Measurements from ENCODE around the gene MSH2.
"Not testable (repeated sequence)": the region's sequence is repeated elsewhere in the genome, so short reads cannot be mapped to it uniquely, and the experiment has no call there.

The MSH2 gene

DNA sequence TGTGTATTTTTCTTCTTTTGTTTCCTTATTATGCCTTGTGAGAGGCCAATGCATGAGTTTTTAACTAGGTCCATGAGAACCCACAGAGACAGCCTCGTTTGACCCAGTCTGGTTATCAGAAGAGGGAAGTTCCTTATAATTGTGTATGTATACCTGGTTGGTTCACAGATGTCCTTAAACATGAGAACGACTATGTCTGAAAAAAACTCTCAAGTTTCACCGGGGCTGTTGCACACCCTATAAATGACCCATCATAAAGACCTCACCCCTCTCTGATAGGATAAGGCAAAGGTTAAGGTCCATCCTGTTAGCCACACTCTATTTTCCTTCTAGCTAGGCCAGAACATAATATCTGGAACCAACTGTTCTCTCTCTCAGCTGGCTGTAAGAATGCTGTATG lies 42.7 kb upstream of the MSH2 start:
- TF ChIP-seq, protein P1, sequence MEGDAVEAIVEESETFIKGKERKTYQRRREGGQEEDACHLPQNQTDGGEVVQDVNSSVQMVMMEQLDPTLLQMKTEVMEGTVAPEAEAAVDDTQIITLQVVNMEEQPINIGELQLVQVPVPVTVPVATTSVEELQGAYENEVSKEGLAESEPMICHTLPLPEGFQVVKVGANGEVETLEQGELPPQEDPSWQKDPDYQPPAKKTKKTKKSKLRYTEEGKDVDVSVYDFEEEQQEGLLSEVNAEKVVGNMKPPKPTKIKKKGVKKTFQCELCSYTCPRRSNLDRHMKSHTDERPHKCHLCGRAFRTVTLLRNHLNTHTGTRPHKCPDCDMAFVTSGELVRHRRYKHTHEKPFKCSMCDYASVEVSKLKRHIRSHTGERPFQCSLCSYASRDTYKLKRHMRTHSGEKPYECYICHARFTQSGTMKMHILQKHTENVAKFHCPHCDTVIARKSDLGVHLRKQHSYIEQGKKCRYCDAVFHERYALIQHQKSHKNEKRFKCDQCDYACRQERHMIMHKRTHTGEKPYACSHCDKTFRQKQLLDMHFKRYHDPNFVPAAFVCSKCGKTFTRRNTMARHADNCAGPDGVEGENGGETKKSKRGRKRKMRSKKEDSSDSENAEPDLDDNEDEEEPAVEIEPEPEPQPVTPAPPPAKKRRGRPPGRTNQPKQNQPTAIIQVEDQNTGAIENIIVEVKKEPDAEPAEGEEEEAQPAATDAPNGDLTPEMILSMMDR (IDR thresholded peaks at IDR 0.05; ENCODE audit: insufficient read depth, low read length, poor library complexity, severe bottlenecking): no peak
- no peaks in the 10 kb centered on the region for H3K36me3 ChIP-seq (ENCODE audit: control insufficient read depth, insufficient read depth, low read length)
- H3K27me3 ChIP-seq (replicated peaks; ENCODE audit: control insufficient read depth, insufficient read depth, low read length): no peaks in the 10 kb centered on the region
- DNase-seq (ENCODE audit: extremely low read depth, insufficient read length): no peak
- H3K4me3 ChIP-seq (replicated peaks; ENCODE audit: low read depth, low read length): no peak overlapping the region

DNA sequence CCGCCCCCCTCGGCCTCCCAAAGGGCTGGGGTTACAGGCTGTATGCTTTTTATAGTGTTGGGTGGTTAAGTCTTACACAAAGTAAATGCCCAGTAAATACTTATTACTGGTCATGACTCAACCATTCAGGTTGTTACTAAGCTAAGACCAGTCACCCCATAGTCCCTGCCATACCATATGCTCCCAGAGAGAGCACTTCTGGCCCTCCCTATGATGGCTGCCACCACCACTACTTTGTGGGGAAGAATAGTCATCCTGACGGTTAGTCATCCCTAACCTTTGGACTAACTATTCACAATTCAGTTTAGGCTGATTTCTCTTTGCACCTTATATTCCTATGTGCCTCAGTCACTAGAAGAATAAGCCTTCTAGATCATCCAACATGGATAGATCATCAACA lies 42.0 kb upstream of the MSH2 start:
- DNase-seq (ENCODE audit: extremely low read depth, insufficient read length): no peak

DNA sequence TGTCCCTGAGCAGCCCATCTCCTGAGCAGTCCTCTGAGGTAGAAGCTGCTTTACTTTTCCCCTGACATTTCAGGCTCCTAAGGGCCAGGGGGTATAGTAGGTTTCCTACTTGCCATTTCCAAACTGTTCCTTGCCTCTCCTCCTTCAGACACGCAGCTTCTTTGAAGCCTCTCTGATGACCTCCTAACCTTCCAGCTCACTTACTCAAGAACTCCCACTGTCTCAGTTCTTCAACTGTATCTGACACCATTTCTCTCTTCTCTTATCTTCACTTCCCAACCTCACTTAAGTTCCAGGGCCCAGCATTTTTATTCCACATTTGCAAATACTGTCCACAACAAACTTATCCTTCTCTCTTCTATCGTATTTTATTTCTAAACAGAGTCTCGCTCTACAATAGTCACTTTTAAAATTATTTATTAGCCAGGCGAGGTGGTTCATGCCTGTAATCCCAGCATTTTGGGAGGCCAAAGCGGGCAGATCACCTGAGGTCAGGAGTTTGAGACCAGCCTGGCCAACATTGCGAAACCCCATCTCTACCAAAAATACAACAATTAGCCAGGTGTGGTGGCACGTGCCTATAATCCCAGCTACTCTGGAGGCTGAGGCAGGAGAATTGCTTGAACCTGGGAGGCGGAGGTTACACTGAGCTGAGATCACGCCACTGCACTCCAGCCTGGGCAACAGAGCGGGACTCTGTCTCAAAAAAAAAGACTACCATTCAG lies 41.3 kb upstream of the MSH2 start:
- not testable (repeated sequence) for H3K4me3 ChIP-seq (replicated peaks; ENCODE audit: low read depth, low read length); H3K27me3 ChIP-seq (replicated peaks; ENCODE audit: control insufficient read depth, insufficient read depth, low read length); DNase-seq (ENCODE audit: extremely low read depth, insufficient read length); H3K36me3 ChIP-seq (ENCODE audit: control insufficient read depth, insufficient read depth, low read length)

More for the DNA sequence above, 42.0 kb upstream of the MSH2 start:
- TF ChIP-seq, protein P1 (IDR thresholded peaks at IDR 0.05; ENCODE audit: insufficient read depth, low read length, poor library complexity, severe bottlenecking): no peak
- Histone ChIP-seq H3K4me3 (replicated peaks; ENCODE audit: low read depth, low read length) (no peak overlapping the region), H3K36me3 (ENCODE audit: control insufficient read depth, insufficient read depth, low read length) (no peaks in the 10 kb centered on the region), H3K27me3 (replicated peaks; ENCODE audit: control insufficient read depth, insufficient read depth, low read length) (no peaks in the 10 kb centered on the region)

DNA sequence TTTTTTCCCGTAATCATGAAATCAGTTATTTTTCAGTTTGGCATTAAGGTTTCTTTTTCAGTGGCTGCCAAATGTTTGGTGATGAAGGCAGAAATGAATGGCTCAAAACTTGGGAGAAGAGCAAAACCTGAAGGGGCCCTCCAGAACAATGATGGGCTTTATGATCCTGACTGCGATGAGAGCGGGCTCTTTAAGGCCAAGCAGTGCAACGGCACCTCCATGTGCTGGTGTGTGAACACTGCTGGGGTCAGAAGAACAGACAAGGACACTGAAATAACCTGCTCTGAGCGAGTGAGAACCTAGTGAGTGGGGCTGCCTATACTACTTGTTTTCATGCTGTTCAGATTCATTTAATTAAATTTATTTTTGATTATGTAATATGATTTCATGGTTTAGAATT lies 29.2 kb upstream of the MSH2 start:
- DNase-seq (ENCODE audit: extremely low read depth, insufficient read length): no peak
- TF ChIP-seq, protein P1 (IDR thresholded peaks at IDR 0.05; ENCODE audit: insufficient read depth, low read length, poor library complexity, severe bottlenecking): peak; percentile 3
- H3K27me3 ChIP-seq (replicated peaks; ENCODE audit: control insufficient read depth, insufficient read depth, low read length): no peaks in the 10 kb centered on the region; the same call in 1 of the 2 replicates
- no peak overlapping the region for H3K4me3 ChIP-seq (replicated peaks; ENCODE audit: low read depth, low read length)
- H3K36me3 ChIP-seq (ENCODE audit: control insufficient read depth, insufficient read depth, low read length): no peaks in the 10 kb centered on the region

DNA sequence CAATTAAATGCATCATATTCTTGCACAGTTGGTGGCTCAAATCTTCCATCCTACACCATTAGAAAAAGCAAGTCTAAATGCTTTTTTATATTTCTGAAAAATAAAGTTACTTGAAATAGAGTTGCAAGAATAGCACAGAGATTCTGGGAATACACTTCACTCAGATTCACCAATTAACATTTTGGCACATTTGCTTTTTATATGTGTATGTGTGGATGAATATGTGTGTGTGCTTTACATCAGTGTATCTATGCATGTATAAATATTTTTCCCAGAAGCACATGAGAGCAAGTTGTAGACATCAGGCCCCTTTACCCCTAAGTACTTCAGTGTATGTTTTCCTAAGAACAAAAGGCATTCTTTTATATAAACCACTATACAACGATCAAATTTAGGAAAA lies 27.6 kb upstream of the MSH2 start:
- Histone ChIP-seq H3K4me3 (replicated peaks; ENCODE audit: low read depth, low read length) (no peak overlapping the region), H3K36me3 (ENCODE audit: control insufficient read depth, insufficient read depth, low read length) (no peaks in the 10 kb centered on the region), H3K27me3 (replicated peaks; ENCODE audit: control insufficient read depth, insufficient read depth, low read length) (no peaks in the 10 kb centered on the region)
- no peak for DNase-seq (ENCODE audit: extremely low read depth, insufficient read length)
- TF ChIP-seq, protein P1 (IDR thresholded peaks at IDR 0.05; ENCODE audit: insufficient read depth, low read length, poor library complexity, severe bottlenecking): no peak

DNA sequence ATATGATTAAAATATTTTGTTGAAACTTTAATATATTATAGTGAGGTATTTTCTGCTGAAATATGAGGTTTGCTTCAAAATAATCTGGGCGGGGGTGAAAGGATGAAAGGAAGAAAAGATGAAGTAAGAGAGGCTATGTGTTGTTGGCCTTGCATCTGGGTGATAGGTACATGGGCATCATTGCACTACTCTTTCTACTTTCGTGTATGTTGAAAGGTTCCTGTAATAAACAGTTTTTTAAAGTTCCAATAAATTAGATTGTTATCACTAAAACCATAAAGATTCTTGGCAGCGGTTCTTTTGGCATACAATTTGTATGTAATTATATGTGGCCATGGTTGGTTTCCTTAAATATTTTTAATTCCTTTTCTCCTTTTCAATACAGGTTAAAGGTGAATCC lies 23.6 kb upstream of the MSH2 start:
- TF ChIP-seq, protein P1 (IDR thresholded peaks at IDR 0.05; ENCODE audit: insufficient read depth, low read length, poor library complexity, severe bottlenecking): no peak
- H3K27me3 ChIP-seq (replicated peaks; ENCODE audit: control insufficient read depth, insufficient read depth, low read length): no peaks in the 10 kb centered on the region
- no peak for DNase-seq (ENCODE audit: extremely low read depth, insufficient read length)
- no peaks in the 10 kb centered on the region for H3K36me3 ChIP-seq (ENCODE audit: control insufficient read depth, insufficient read depth, low read length)
- no peak overlapping the region for H3K4me3 ChIP-seq (replicated peaks; ENCODE audit: low read depth, low read length)

Measured in GM06990 (cell line).